Measurements from ENCODE around the gene TCF7L2. TPM values are rescaled to one million over a fixed set of nuclear protein-coding genes. Genes with fewer than 3 reads are reported as not detected.

The TCF7L2 gene
- total and polyA plus RNA-seq, 2 donors (not counting 1 experiment from before 2014, with no cell fraction given): 3.4 to 5.0 TPM

- Histone ChIP-seq H3K9me3 (ENCODE audit: control insufficient read depth, insufficient read depth, low read depth, low read length) (no peaks in the 10 kb centered on the region), H3K4me2 (ENCODE audit: extremely low read depth, insufficient read depth, low read length) (peak overlapping the region; percentile 67), H4K20me1 (ENCODE audit: control insufficient read depth, extremely low read depth, insufficient read depth, low read length) (no peaks in the 10 kb centered on the region), H2AFZ (ENCODE audit: low read length) (no peak overlapping the region), H3K79me2 (ENCODE audit: control insufficient read depth, insufficient read depth, low read length) (peaks cover 43% of the 10 kb centered on the region), H3K27me3 (ENCODE audit: control insufficient read depth, insufficient read depth, low read length) (no peaks in the 10 kb centered on the region), H3K9ac (ENCODE audit: insufficient read depth, low read length) (no peak overlapping the region), H3K4me1 (ENCODE audit: control insufficient read depth, extremely low read depth, insufficient read depth, low read length) (peaks cover 20% of the 10 kb centered on the region), H3K27ac (ENCODE audit: insufficient read depth, low read length) (no peak overlapping the region), H3K36me3 (ENCODE audit: control insufficient read depth, insufficient read depth, low read length) (peaks cover 2% of the 10 kb centered on the region), H3K4me3 (replicated peaks in 1 of 4; ENCODE audit: control extremely low read depth in 1 of 4, insufficient read depth in 1 of 4, low read depth in 3 of 4, low read length in 4 of 4) (no peak overlapping the region)
- TF ChIP-seq EZH2 (IDR thresholded peaks at IDR 0.05; ENCODE audit: low read length, missing control alignments) (no peak), CTCF (conservative IDR thresholded peaks at IDR 0.05 in 1 of 2, IDR thresholded peaks at IDR 0.05 in 1 of 2; ENCODE audit: low read depth in 1 of 2, low read length in 2 of 2) (no peak)
- DNase-seq (ENCODE audit: low read depth in 2 of 2): no peak
Measured at GRCh38 chr10:112964482-112964881, 14.4 kb downstream of the TCF7L2 start.

GRCh38 chr10:112966194-112966855, 16.3 kb downstream of the TCF7L2 start:
- Histone ChIP-seq H4K20me1 (ENCODE audit: control insufficient read depth, extremely low read depth, insufficient read depth, low read length) (no peaks in the 10 kb centered on the region), H3K4me1 (ENCODE audit: control insufficient read depth, extremely low read depth, insufficient read depth, low read length) (peaks cover 14% of the 10 kb centered on the region)

GRCh38 chr10:112967200-112967599, 17.2 kb downstream of the TCF7L2 start:
- DNase-seq (ENCODE audit: low read depth in 2 of 2): peak; percentile 66 to 69
- Histone ChIP-seq H3K4me1 (ENCODE audit: control insufficient read depth, extremely low read depth, insufficient read depth, low read length) (peaks cover 14% of the 10 kb centered on the region), H3K4me3 (replicated peaks in 1 of 4; ENCODE audit: control extremely low read depth in 1 of 4, insufficient read depth in 1 of 4, low read depth in 3 of 4, low read length in 4 of 4) (no peak overlapping the region), H4K20me1 (ENCODE audit: control insufficient read depth, extremely low read depth, insufficient read depth, low read length) (no peaks in the 10 kb centered on the region), H3K27ac (ENCODE audit: insufficient read depth, low read length) (peak overlapping the region; percentile 51), H3K4me2 (ENCODE audit: extremely low read depth, insufficient read depth, low read length) (no peak overlapping the region), H3K36me3 (ENCODE audit: control insufficient read depth, insufficient read depth, low read length) (peaks cover 2% of the 10 kb centered on the region), H3K9me3 (ENCODE audit: control insufficient read depth, insufficient read depth, low read depth, low read length) (no peaks in the 10 kb centered on the region), H3K9ac (ENCODE audit: insufficient read depth, low read length) (no peak overlapping the region), H3K79me2 (ENCODE audit: control insufficient read depth, insufficient read depth, low read length) (peaks cover 39% of the 10 kb centered on the region), H3K27me3 (ENCODE audit: control insufficient read depth, insufficient read depth, low read length) (no peaks in the 10 kb centered on the region), H2AFZ (ENCODE audit: low read length) (no peak overlapping the region)
- TF ChIP-seq EZH2 (IDR thresholded peaks at IDR 0.05; ENCODE audit: low read length, missing control alignments): no peak
- no peak for TF ChIP-seq CTCF (conservative IDR thresholded peaks at IDR 0.05 in 1 of 2, IDR thresholded peaks at IDR 0.05 in 1 of 2; ENCODE audit: low read depth in 1 of 2, low read length in 2 of 2)

More at GRCh38 chr10:112966194-112966855, 16.3 kb downstream of the TCF7L2 start:
- peaks cover 2% of the 10 kb centered on the region for H3K36me3 ChIP-seq (ENCODE audit: control insufficient read depth, insufficient read depth, low read length)
- H3K27me3 ChIP-seq (ENCODE audit: control insufficient read depth, insufficient read depth, low read length): no peaks in the 10 kb centered on the region
- H3K4me2 ChIP-seq (ENCODE audit: extremely low read depth, insufficient read depth, low read length): peak overlapping the region; percentile 13
- H3K9ac ChIP-seq (ENCODE audit: insufficient read depth, low read length): no peak overlapping the region
- no peak for DNase-seq (ENCODE audit: low read depth in 2 of 2)
- H3K27ac ChIP-seq (ENCODE audit: insufficient read depth, low read length): peak overlapping the region; percentile 51
- no peak for TF ChIP-seq EZH2 (IDR thresholded peaks at IDR 0.05; ENCODE audit: low read length, missing control alignments)
- TF ChIP-seq CTCF (conservative IDR thresholded peaks at IDR 0.05 in 1 of 2, IDR thresholded peaks at IDR 0.05 in 1 of 2; ENCODE audit: low read depth in 1 of 2, low read length in 2 of 2): no peak
- peaks cover 40% of the 10 kb centered on the region for H3K79me2 ChIP-seq (ENCODE audit: control insufficient read depth, insufficient read depth, low read length)
- no peak overlapping the region for H3K4me3 ChIP-seq (replicated peaks in 1 of 4; ENCODE audit: control extremely low read depth in 1 of 4, insufficient read depth in 1 of 4, low read depth in 3 of 4, low read length in 4 of 4)
- H2AFZ ChIP-seq (ENCODE audit: low read length): no peak overlapping the region
- no peaks in the 10 kb centered on the region for H3K9me3 ChIP-seq (ENCODE audit: control insufficient read depth, insufficient read depth, low read depth, low read length)
